HepG2 (cell line): Measurements from ENCODE around the gene CCDC14.

Source experiments
- POLR2A ChIP-seq, 2 experiments: IDR thresholded peaks; 2 replicates each; pipeline ENCODE4 v1.6.1; 2011; ENCODE audit warnings: low read depth in 2 of 2, low read length in 2 of 2, mild to moderate bottlenecking in 1 of 2, moderate library complexity in 1 of 2; ENCODE audit not compliant: insufficient read depth in 1 of 2
- RAD21 ChIP-seq: fragments of 450-650 bp; formaldehyde crosslinking; IDR thresholded peaks from 2 replicates; pipeline ENCODE4 v1.5.0; 2020; ENCODE audit warnings: mild to moderate bottlenecking
- SKI ChIP-seq: fragments of 450-650 bp; IDR thresholded peaks from one replicate; pipeline ENCODE4 v1.6.1; 2018; ENCODE audit warnings: mild to moderate bottlenecking; ENCODE audit not compliant: partially characterized antibody

DNA sequence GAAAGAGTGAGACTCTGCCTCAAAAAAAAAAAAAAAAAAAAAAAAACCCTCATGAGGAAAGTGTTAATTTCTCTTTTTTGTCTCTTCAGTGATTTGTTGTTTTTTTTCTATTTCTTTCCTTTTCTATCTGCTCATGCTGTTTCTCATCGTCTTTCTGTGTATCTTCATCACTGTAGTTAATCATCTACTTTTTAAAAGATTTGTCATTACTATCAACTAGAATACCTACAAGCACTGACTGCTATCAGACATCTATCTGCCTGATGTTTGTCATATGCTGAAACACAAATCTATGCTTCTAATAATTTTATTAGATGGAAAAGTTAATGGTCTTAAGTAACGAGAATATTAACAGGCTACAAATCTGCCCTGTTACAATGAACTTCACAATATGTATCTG is 26.8 kb downstream of the CCDC14 start:
- TF ChIP-seq RAD21 (CRISPR knock-in tag) (no peak), POLR2A (IDR thresholded peaks at IDR 0.05; ENCODE audit: insufficient read depth in 1 of 2, low read depth in 2 of 2, low read length in 2 of 2) (no peak), SKI (no peak)
